DND-41 (cell line): ENCODE results near the gene PCTP.

Experiments
- ATAC-seq: fragments of 200-7000 bp; cut with Tn5 transposase; 3 replicates; pipeline ENCODE4 v1.9.1; 2021; ENCODE audit warnings: low read depth; ENCODE audit not compliant: insufficient read depth
- DNase-seq: peaks from one replicate; pipeline ENCODE4 v3.0.0-alpha.2; 2020
- H2AFZ ChIP-seq: 2 replicates; pipeline ENCODE4 v1.6.0; 2012; ENCODE audit warnings: low read depth, low read length
- H3K27ac ChIP-seq: 2 replicates; pipeline ENCODE4 v1.5.1; 2012; ENCODE audit warnings: low read length, inconsistent platforms
- H3K27me3 ChIP-seq: fragments of 200-600 bp; sonication (generic); 2 replicates; pipeline ENCODE4 v1.6.0; 2012; ENCODE audit warnings: low read length, mild to moderate bottlenecking, inconsistent platforms; ENCODE audit not compliant: insufficient read depth, poor library complexity
- H3K36me3 ChIP-seq: 2 replicates; pipeline ENCODE4 v1.5.1; 2012; ENCODE audit warnings: low read length, inconsistent platforms; ENCODE audit not compliant: insufficient read depth
- H3K4me1 ChIP-seq: 2 replicates; pipeline ENCODE4 v1.5.1; 2012; ENCODE audit warnings: mild to moderate bottlenecking, low read length; ENCODE audit not compliant: insufficient read depth
- H3K4me2 ChIP-seq: 2 replicates; pipeline ENCODE4 v1.6.0; 2012; ENCODE audit warnings: mild to moderate bottlenecking, moderate library complexity, low read length, inconsistent platforms; ENCODE audit not compliant: insufficient read depth
- H3K4me3 ChIP-seq, 2 experiments: fragments of 200-600 bp in 1 of 2; shearing (Covaris generic) in 1 of 2; 2 replicates each; pipeline ENCODE4 v1.5.1; 2012 to 2016; ENCODE audit warnings: inconsistent platforms in 2 of 2, low read length in 2 of 2, mild to moderate bottlenecking in 2 of 2, low read depth in 1 of 2, moderate library complexity in 1 of 2
- H3K79me2 ChIP-seq: 2 replicates; pipeline ENCODE4 v1.6.0; 2012; ENCODE audit warnings: low read length, inconsistent platforms; ENCODE audit not compliant: insufficient read depth
- H3K9ac ChIP-seq: 2 replicates; pipeline ENCODE4 v1.6.0; 2012; ENCODE audit warnings: low read depth, mild to moderate bottlenecking, inconsistent platforms, low read length, moderate library complexity
- H3K9me3 ChIP-seq: 2 replicates; pipeline ENCODE4 v1.5.1; 2012; ENCODE audit warnings: low read length, moderate library complexity, mild to moderate bottlenecking, inconsistent platforms; ENCODE audit not compliant: insufficient read depth, severe bottlenecking
- H4K20me1 ChIP-seq: 2 replicates; pipeline ENCODE4 v1.6.0; 2012; ENCODE audit warnings: low read length; ENCODE audit not compliant: insufficient read depth
- CTCF ChIP-seq: IDR thresholded peaks from 2 replicates; pipeline ENCODE4 v1.5.1; 2012; ENCODE audit warnings: borderline replicate concordance, low read length, moderate library complexity, mild to moderate bottlenecking; ENCODE audit not compliant: poor library complexity, severe bottlenecking; ENCODE audit errors: extremely low read depth
- EZH2 ChIP-seq: IDR thresholded peaks from 3 replicates; pipeline ENCODE4 v1.6.1; 2012; ENCODE audit warnings: borderline replicate concordance, low read depth, mild to moderate bottlenecking, moderate library complexity, low read length, inconsistent platforms; ENCODE audit not compliant: severe bottlenecking

Gene PCTP

GRCh38 chr17:55717432-55717831, 33.4 kb upstream of the PCTP start:
- no peak for DNase-seq
- no peak for TF ChIP-seq CTCF
- no peak for TF ChIP-seq EZH2
- H4K20me1 ChIP-seq: no peaks in the 10 kb centered on the region
- H3K27me3 ChIP-seq: no peaks in the 10 kb centered on the region
- H3K36me3 ChIP-seq: no peaks in the 10 kb centered on the region
- H3K4me1 ChIP-seq: no peaks in the 10 kb centered on the region
- no peaks in the 10 kb centered on the region for H3K9me3 ChIP-seq
- no peaks in the 10 kb centered on the region for H3K79me2 ChIP-seq
- H3K27ac ChIP-seq: no peak overlapping the region
- H3K9ac ChIP-seq: no peak overlapping the region
- no peak overlapping the region for H3K4me2 ChIP-seq
- no peak for ATAC-seq
- H3K4me3 ChIP-seq: no peak overlapping the region
- H2AFZ ChIP-seq: no peak overlapping the region

DNA sequence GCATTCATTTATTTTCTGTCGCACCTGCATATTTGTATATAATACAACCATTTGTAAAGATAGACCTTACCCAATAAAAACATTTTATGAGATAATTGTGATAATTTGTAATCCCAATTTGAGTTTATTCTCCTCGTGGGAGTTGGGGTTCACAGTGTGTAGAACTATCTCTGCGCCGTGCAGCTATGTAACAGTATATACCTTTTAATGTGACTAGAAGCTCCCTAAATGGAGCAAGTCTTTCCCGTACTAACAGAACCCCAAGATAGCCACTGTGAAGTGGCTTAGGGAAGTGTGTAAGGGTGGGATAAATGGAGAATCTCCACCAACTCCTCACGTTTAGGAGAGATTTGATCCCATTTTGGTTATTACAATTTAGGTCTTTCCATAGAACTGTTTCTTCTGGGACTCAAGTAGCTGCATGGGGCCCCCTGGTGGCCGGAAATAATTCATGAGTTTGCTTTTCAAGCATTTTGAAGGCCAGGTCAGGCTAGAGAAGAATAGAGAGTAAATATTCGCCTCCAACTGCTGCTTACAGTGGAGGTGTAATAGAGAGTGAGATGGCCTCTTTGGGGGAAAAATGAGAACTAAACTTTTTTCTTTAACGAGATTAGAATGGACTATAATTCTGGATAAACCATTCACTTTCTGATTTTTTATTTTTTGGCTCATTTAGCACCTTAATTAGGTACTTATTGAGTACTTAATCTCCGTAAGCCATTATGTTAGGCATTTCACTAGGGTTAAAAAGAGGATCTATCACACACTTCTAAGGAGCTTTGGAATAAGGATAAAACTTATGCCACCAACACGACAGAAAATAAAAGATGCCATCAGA, 32.7 kb upstream of the PCTP start:
- H4K20me1 ChIP-seq: no peaks in the 10 kb centered on the region
- no peak overlapping the region for H3K4me2 ChIP-seq
- H2AFZ ChIP-seq: no peak overlapping the region
- H3K9me3 ChIP-seq: no peaks in the 10 kb centered on the region
- H3K4me3 ChIP-seq: no peak overlapping the region
- no peak overlapping the region for H3K9ac ChIP-seq
- DNase-seq (peak; percentile 77), ATAC-seq (peak; percentile 73)
- no peaks in the 10 kb centered on the region for H3K79me2 ChIP-seq
- H3K27me3 ChIP-seq: no peaks in the 10 kb centered on the region
- H3K27ac ChIP-seq: no peak overlapping the region
- TF ChIP-seq EZH2: no peak
- TF ChIP-seq CTCF: peak; percentile 82
- H3K4me1 ChIP-seq: no peaks in the 10 kb centered on the region
- no peaks in the 10 kb centered on the region for H3K36me3 ChIP-seq

- ATAC-seq (no peak), DNase-seq (no peak)
- Histone ChIP-seq H3K4me3 (no peak overlapping the region), H3K36me3 (no peaks in the 10 kb centered on the region), H3K79me2 (no peaks in the 10 kb centered on the region), H3K27ac (no peak overlapping the region), H3K9ac (no peak overlapping the region), H2AFZ (no peak overlapping the region), H3K9me3 (no peaks in the 10 kb centered on the region), H3K4me1 (no peaks in the 10 kb centered on the region), H3K27me3 (no peaks in the 10 kb centered on the region), H4K20me1 (no peaks in the 10 kb centered on the region), H3K4me2 (no peak overlapping the region)
- TF ChIP-seq CTCF (no peak), EZH2 (no peak)
These were observed 29.7 kb upstream of the PCTP start for GRCh38 chr17:55720919-55721836.
